GM18870 (cell line): ENCODE results near the gene CCL3.
"Not testable (repeated sequence)": the region's sequence is repeated elsewhere in the genome, so short reads cannot be mapped to it uniquely, and the experiment has no call there.

Experiments
- ATAC-seq: cut with Tn5 transposase; IDR thresholded peaks from one replicate; pipeline ENCODE4 v1.9.1; 2021; ENCODE audit warnings: moderate library complexity; ENCODE audit not compliant: unreplicated experiment

Gene CCL3

DNA sequence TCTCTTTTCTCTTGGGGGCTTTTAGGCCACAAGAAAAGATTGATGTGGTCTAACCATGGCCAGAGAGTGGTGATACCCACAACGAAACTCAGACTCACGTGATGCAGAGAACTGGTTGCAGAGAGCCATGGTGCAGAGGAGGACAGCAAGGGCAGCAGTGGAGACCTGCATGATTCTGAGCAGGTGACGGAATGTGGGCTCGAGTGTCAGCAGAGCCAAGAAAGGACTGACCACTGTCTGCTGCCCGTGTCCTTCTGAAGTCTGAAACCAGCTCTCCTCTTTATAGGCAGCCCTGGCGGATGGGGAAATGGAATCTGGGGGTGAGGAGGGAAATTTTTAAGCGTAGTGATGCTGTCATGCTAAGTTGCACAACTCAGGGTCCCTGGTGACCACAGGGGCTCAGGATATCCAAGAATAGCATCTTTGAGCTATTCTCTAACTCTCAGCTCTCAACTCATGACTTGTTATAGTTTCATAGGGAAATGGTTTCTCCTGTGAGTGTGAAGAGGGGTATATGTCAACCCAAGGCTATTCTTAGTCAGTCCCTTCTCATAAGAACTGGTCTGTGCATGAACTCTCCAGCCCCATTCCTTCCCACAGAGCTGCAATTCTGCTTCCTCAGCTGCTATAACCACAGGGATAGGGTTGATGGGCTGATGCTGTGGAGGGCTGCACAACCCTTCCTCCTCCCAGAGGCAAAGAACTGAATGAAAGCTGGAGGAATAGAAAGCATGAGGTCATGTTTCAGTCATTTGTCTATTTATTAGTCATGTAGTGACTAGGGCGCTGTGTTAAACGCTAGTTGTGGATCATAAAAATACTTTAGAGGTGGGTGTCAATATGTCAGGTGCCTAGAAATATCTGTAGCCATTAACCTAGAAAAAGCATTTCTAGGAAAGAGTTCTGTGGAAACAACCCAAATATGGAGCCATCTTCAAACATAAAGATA, at the start of gene CCL3:
Gene CCL3 (minus strand): TSS at position 256 of the 949 bp plus-strand sequence. CDS start 85 bp downstream, at position 171.
- peak; percentile 63 for ATAC-seq

DNA sequence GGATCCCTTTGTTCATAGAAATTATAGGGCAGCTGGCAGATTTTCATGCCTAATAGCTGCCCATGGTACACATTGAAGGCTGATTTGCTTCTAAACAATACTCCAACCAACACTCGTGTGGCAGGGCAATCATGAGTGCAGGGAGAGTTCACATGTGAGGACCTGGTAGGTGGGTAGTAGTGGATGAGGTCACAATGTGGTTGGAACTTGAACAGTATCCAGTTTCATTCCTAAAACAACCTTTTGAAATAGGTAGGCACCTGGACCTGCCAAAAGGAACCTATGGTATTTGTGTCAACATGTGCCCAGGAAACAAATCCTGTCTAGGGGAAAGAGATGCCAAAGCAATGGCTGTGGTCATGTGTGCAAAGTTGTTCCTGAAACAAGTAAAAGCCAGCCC, 46.5 kb upstream of the CCL3 start:
- ATAC-seq = no peak

DNA sequence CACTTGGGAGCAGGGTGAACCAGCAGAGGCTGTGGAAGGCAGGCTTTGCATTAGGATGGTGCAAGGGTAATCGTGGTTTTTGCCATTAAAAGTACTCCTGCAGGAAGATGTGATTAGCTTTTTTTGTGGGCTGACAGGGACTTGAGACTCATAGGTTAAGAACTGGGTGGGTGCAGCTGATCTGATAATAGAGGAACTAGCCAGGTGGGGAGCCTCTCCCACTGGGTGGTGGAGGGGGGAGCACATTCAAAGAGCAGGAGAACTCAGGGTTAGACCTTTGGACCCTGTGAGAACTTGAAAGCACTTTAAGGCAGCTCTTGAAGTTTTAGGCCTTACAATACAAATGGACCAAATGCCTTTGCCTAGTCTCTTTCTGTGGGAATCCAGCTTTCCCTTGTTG, 46.1 kb upstream of the CCL3 start:
- no peak for ATAC-seq

DNA sequence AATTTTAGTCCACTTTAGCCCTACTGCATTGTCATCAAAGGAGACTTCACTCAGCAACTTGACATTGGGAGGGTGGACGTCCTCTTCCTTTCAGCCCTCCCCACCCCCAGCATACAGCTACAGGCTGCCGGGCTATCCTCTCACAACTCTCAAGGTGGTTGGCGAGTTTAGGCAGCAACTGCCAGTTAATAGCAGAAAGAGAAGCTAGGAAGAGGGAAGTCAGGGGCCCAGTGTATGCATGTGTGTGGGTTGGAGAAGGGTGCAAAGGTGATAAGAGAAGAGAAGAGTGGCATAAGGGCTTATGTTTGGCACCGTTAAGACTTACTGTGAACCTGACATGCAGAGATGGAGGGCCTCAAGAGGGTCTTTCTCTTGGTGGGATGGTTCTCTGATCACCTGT, 45.5 kb upstream of the CCL3 start:
- no peak for ATAC-seq

DNA sequence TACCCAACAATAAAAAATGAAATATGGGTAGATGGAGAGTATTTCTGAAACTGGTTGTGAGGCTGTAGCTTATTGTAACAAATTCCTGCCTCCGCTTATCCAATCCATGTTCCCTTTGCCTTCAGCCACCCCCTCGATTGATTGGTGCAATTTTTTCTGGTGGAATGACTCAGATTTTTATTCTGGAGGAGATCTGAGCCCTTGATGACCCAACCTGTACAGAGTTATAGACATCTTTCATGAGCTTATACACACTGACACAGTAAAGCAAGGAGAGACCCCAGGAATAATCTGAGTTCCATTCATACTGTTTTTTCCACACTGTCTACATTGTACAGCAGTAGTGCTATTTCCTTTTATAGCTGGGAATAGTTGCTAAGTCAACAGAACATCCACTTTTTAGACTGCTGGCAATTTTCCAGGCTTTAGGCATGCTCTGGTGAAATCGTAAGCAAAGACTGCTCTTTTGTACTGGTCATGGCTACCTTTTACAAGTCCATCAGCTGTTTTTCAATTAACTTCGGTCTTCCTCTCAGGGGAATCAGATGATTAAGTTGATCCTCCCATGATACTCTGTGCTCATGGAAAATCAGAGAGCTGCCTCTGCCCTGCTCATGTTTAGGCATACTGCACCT, 43.8 kb upstream of the CCL3 start:
- no peak for ATAC-seq

DNA sequence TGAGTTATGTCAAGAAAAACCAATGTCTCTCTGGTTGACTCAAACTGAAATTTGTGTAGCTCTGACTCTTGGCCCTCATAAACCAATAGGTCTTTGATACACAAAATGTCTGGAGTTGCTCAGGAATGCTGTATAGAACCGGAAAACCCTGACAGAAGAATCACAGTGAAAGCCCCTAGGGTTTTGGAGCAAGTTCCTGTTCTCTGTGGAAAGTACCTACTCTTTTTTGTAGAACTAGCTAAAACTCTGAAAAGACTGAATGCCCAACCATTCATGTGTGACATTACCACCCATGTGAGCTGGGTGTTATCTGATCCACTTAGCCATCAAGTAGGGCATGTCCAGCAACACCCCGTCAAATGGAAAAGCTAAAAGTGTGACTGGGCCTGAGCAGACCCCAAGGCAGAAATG, 42.5 kb upstream of the CCL3 start:
- ATAC-seq = no peak

DNA sequence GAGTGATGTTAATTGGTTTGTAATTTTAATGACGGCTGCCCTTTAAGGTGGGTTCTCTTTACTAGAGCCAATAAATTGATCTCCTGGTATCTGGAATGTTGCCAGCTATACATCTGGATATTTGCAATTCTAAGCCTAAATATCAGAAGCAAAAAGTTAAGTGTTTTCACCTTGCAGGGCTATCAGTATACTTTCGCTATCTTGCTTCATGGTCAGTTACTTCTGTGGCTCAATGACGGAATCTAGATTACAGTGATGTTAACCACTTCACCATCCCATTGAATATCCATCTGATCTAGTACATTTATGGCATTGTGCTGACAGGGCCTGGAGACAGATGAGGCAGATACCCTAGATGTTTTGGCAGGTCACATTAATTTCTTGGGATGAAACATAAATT, 42.0 kb upstream of the CCL3 start:
- ATAC-seq = no peak

DNA sequence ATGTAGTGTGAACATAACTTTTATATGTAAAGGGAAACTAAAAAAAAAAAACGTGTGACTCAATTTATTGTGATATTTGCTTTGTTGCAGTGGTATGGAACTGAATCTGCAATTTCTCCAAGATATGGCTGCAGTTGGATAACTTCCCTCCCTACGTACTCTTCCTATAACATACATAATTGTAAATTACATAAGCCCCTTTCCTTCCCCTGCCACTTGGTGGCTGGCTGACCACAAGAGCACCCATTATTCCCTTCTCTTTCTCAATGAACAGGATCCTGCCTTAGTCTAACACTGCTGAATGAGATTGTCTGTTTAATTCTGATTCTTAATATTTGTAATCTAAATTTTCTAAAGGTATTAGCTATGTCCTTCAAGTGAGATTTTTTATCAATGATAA, 41.5 kb upstream of the CCL3 start:
- ATAC-seq = no peak

DNA sequence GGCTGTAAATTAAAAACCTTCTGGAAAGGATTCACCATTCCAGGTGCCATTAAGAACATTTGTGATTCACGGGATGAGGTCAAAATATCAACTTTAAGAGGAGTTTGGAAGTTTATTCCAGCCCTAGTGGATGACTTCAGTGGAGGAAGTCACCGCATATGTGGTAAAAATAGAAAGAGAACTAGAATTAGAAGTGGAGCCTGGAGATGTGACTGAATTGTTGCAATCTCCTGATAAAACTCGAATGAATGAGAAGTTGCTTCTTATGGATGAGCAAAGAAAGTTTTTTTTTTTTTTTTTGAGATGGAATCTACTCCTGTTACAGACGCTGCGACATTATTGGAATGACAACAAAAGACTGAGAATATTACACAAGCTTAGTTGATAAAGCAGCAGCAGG, 40.4 kb upstream of the CCL3 start:
- no peak for ATAC-seq

DNA sequence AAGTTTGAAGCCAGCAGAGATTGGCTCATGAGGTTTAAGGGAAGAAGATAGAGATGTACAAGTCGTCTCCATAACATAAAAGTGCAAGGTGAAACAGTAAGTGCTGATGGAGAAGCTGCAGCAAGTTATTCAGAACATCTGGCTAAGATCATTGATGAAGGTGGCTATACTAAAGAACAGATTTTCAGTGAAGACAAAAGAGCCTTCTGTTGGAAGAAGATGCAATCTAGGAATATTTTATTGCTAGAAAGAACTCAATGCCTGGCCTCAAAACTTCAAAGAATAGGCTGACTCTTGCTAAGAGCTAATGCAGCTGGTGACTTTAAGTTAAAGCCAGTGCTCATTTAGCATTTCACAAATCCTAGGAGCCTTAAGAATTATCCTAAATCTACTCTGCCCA, 39.7 kb upstream of the CCL3 start:
- ATAC-seq = no peak

DNA sequence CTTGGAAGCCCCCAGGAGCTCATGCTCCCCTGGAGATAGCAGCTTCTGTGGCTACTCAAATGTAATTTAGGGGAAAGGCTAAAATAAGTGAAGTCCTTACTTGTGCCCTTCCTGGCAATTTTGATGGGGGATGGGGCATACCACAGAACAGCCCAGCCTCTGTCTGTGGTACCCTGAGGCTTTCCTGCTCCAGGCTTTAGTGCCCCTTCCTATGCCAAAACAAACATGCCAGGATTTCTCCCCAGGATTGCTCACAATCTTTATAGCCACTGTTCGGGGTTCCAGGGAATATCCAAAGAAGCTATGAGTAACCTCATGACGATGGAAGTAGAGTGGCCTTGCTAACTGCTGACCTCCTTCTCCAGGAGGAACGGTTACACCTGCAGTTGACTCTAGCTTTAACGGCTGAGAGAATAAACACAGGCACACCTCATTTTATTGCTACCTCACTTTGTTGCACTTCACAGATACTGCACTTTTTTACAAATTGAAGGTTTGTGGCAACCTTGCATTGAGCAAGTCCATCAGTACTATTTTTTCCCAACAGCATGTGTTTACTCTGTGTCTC, 38.6 kb upstream of the CCL3 start:
- ATAC-seq = no peak

DNA sequence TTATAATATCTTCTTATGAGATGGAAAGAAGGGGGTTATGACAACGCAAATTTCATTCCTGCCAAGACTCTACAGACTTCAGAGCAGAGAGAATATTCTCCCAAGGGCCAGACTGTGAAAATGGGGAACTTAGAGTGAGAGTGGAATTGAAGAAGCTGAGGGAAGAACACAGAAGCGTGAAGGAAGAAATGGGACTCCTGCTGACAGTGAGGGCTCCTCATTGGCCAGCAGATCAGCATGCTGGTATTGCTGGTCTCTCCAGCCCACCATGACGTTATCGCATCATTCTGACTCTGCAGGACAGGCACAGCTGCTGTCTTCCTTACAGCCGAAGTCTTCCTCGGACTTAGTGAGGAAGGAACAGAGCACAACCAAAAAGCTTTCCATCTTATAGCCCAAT, 38.0 kb upstream of the CCL3 start:
- ATAC-seq = no peak

DNA sequence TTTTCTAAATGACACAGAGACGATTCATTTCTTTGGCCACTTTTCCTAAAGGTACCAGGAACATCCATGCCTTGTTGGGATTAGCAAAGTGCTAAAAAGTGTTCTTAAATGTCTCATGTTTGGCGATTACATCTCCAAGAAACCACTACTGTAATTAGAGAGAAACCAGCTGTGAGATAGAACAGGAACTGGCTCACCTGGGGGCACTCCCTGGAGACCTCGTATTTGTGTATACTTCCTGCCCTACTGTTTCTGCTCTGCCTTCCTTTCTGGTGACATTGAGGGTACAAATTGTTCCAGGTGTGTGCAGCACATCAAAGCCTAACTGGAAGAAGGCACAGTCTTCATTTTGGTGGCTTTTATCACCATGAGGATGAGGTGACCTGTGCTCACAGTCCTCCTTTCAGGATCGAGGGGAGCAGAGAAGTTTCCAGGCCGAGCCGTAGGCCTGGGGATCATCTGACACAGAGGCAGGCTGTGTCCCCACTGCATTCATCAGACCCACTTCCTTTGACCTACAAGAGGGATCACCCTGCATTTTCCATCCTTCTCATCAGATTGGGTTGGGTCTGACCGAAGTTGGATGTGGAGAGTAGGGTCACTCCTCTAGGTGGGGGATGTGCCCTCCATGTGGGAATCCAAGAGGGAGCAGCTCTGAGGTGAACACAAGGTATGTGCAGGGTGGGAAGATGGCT, 37.4 kb upstream of the CCL3 start:
- no peak for ATAC-seq

DNA sequence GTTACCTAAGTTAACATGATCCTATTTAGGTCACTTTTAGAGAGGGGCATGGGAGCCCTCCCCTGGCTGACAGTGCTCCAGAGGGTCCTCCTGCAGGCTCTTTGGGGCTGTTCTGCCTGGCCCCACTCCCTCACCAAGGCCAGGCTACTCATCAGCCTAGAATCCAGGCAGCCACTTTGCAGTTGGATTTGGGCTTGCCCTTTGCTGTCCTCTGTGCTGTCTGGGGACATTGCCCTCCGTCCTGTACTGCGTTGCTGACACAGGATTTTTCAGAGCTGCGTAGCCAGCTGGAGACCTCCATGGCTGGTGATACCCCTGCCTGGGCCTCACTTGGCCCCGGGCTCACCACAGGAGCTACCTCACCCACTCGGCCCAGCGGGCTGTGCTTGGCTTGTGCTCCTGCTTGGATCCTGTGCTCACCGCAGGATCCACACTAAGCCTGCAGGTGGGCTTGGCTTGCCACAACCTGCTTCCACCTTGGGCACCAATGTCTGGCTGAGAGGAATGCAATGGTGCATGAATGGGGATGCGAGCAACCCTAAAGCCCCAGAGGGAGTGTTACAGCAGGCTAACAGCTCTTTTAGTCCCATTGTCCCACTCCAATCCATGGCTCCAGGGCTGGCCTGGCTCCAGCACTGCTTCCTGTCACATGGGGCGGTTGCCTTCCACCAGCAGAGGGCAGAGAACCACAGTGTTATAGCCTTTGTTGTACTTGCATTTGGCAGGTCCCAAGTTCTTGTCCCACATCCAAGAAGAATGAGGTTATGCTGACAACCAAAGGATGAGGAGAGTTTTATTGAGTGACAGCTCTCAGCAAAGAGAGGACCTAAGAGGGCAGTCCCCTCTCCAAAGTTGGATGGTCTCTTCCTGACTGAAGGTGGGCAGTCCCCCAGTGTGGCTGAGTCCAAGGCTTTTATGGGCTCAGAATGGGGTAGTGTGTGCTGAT, 35.2 kb upstream of the CCL3 start:
- no peak for ATAC-seq

DNA sequence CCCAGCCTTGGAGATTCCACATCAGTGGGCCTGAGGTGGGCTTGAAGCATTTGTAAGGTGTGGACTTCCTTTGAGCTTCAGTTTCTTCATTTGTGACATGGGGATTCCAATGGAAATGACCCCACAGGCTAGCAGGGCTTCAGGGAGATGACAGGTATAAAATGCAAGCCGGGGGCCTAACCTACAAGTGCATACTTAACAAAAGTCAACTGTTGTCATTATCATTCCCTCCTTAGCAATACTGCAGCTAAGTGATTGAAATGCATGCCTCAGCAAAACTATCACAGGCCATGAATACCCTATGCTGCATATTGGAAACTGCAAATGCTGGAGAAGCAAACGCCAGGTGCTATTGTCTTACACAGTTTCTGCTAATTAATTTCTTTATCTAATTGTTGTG, 33.5 kb upstream of the CCL3 start:
- ATAC-seq = no peak

DNA sequence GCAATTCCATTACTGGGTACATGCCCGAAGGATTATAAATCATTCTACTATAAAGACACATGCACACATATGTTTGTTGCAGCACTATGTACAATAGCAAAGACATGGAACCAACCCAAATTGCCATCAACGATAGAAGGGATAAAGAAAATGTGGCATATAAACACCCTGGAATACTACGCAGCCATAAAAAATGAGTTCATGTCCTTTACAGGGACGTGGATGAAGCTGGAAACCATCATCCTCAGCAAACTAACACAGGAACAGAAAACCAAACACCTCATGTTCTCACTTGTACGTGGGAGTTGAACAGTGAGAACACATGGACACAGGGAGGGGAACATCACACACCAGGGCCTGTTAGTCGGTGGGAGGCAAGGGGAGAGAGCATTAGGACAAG, 31.2 kb upstream of the CCL3 start:
- not testable (repeated sequence) for ATAC-seq

DNA sequence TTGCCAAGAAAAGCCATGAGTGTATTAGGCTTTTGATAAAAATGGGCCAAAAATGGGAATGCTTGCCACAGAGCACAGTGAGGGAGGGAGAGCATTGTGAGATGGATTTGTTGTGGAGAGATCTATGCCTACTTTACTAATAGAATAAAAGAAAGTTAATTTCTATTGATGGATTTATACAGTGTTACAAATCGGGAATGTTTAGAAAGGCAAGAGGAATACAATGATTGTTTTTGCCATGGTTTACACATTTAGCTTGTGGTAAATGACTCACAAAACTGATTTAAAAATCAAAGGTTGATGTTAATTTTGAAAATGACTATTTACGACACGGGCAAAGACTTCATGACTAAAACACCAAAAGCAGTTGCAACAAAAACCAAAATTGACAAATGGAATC, 30.3 kb upstream of the CCL3 start:
- no peak for ATAC-seq

DNA sequence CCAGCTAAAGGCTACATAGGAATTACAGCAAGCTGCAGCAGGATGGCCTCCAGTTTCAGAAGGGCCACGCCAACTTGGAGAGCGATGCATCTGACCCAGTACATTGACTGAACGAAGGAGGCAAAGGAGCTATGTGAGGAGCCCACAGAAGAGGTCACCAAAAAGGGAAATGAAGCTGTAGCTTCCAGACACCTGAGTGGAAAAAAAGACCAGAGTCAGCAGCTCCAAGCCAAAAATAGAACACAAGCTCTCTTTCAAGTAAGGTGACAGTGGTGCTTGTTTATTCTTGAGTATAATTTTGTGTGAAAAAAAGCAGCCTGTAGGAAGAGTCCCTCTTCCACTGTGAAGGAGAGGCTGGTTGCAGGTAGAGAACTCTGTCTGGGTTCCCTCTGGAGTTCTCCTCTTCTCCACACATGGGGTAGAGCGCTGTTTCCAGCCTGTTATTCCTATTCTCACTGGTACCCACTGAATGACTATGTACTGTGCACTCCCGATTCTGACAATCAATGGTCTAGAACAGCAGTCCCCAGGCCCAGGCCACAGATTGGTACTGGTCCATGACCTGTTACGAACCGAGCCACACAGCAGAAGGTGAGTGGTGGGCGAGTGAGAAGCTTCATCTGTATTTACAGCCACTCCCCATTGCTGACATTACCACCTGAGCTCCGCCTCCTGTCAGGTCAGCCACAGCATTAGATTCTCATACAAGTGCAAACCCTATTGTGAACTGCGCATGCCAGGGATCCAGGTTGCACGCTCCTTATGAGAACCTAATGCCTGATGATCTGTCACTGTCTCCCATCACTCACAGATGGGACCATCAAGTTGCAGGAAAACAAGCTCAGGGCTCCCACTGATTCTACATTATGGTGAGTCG, 28.8 kb upstream of the CCL3 start:
- no peak for ATAC-seq
